HEK293 (cell line): ENCODE measurements around the gene RUNX1.

ENCODE experiments used
- HOXA7 ChIP-seq: sonication (generic); formaldehyde crosslinking; IDR thresholded peaks from 2 replicates; pipeline ENCODE4 v1.8.1; 2022; ENCODE audit warnings: missing genetic modification reagents, borderline replicate concordance
- KLF1 ChIP-seq: fragments of 450-650 bp; formaldehyde crosslinking; IDR thresholded peaks from 2 replicates; pipeline ENCODE4 v1.5.1; 2016; ENCODE audit warnings: missing biosample characterization, missing genetic modification characterization
- KLF9 ChIP-seq: fragments of 450-650 bp; formaldehyde crosslinking; IDR thresholded peaks from 2 replicates; pipeline ENCODE4 v1.5.1; 2016; ENCODE audit warnings: missing biosample characterization, missing genetic modification characterization, low read depth
- SCRT2 ChIP-seq: fragments of 450-650 bp; formaldehyde crosslinking; IDR thresholded peaks from 2 replicates; pipeline ENCODE4 v1.5.1; 2016; ENCODE audit warnings: missing biosample characterization, missing genetic modification characterization
- SP3 ChIP-seq: fragments of 450-650 bp; formaldehyde crosslinking; IDR thresholded peaks from 2 replicates; pipeline ENCODE4 v1.5.1; 2016; ENCODE audit warnings: missing biosample characterization, missing genetic modification characterization
- SP7 ChIP-seq: fragments of 450-650 bp; formaldehyde crosslinking; IDR thresholded peaks from 2 replicates; pipeline ENCODE4 v1.5.1; 2016; ENCODE audit warnings: missing biosample characterization, missing genetic modification characterization
- YY1 ChIP-seq: fragments of 450-650 bp; formaldehyde crosslinking; IDR thresholded peaks from 2 replicates; pipeline ENCODE4 v1.5.1; 2018; ENCODE audit warnings: missing biosample characterization, missing genetic modification characterization
- YY2 ChIP-seq: fragments of 450-650 bp; formaldehyde crosslinking; IDR thresholded peaks from 2 replicates; pipeline ENCODE4 v1.5.1; 2016; ENCODE audit warnings: missing biosample characterization, missing genetic modification characterization
- ZBTB44 ChIP-seq: fragments of 450-650 bp; IDR thresholded peaks from 2 replicates; pipeline ENCODE4 v1.5.1; 2018; ENCODE audit warnings: missing biosample characterization, mild to moderate bottlenecking, missing genetic modification characterization
- ZFP69B ChIP-seq: fragments of 450-650 bp; formaldehyde crosslinking; IDR thresholded peaks from 2 replicates; pipeline ENCODE4 v1.5.1; 2016; ENCODE audit warnings: missing biosample characterization, missing genetic modification characterization
- ZNF114 ChIP-seq: fragments of 450-650 bp; formaldehyde crosslinking; IDR thresholded peaks from 2 replicates; pipeline ENCODE4 v1.5.0; 2017; ENCODE audit warnings: missing biosample characterization, missing genetic modification characterization
- ZNF140 ChIP-seq: fragments of 450-650 bp; formaldehyde crosslinking; IDR thresholded peaks from 2 replicates; pipeline ENCODE4 v1.5.1; 2016; ENCODE audit warnings: missing biosample characterization, missing genetic modification characterization
- ZNF302 ChIP-seq: fragments of 450-650 bp; formaldehyde crosslinking; IDR thresholded peaks from 2 replicates; pipeline ENCODE4 v1.5.1; 2016; ENCODE audit warnings: missing biosample characterization, missing genetic modification characterization, low read depth
- ZNF362 ChIP-seq: fragments of 450-650 bp; formaldehyde crosslinking; IDR thresholded peaks from 2 replicates; pipeline ENCODE4 v1.5.1; 2016; ENCODE audit warnings: missing biosample characterization, missing genetic modification characterization
- ZNF426 ChIP-seq: fragments of 450-650 bp; formaldehyde crosslinking; IDR thresholded peaks from 2 replicates; pipeline ENCODE4 v1.5.1; 2017; ENCODE audit warnings: missing biosample characterization, missing genetic modification characterization, mild to moderate bottlenecking, inconsistent platforms, moderate library complexity
- ZNF449 ChIP-seq: fragments of 450-650 bp; formaldehyde crosslinking; IDR thresholded peaks from 2 replicates; pipeline ENCODE4 v1.5.1; 2017; ENCODE audit warnings: missing biosample characterization, mild to moderate bottlenecking, missing genetic modification characterization, moderate library complexity
- ZNF48 ChIP-seq: fragments of 450-650 bp; formaldehyde crosslinking; IDR thresholded peaks from 2 replicates; pipeline ENCODE4 v1.5.1; 2016; ENCODE audit warnings: missing biosample characterization, missing genetic modification characterization
- ZNF488 ChIP-seq: fragments of 450-650 bp; formaldehyde crosslinking; IDR thresholded peaks from 2 replicates; pipeline ENCODE4 v1.5.1; 2016; ENCODE audit warnings: missing biosample characterization, missing genetic modification characterization
- ZNF629 ChIP-seq: fragments of 450-650 bp; formaldehyde crosslinking; IDR thresholded peaks from 2 replicates; pipeline ENCODE4 v1.5.1; 2017; ENCODE audit warnings: missing biosample characterization, missing genetic modification characterization
- ZNF639 ChIP-seq: fragments of 450-650 bp; formaldehyde crosslinking; IDR thresholded peaks from 2 replicates; pipeline ENCODE4 v1.5.1; 2016; ENCODE audit warnings: missing biosample characterization, missing genetic modification characterization
- ZNF776 ChIP-seq: fragments of 450-650 bp; formaldehyde crosslinking; IDR thresholded peaks from 2 replicates; pipeline ENCODE4 v1.5.0; 2017; ENCODE audit warnings: missing biosample characterization, missing genetic modification characterization, borderline replicate concordance
- ZNF777 ChIP-seq: fragments of 450-650 bp; formaldehyde crosslinking; IDR thresholded peaks from 2 replicates; pipeline ENCODE4 v1.5.1; 2017; ENCODE audit warnings: missing biosample characterization, missing genetic modification characterization, borderline replicate concordance
- ZSCAN23 ChIP-seq: fragments of 450-650 bp; formaldehyde crosslinking; IDR thresholded peaks from 2 replicates; pipeline ENCODE4 v1.5.1; 2016; ENCODE audit warnings: missing biosample characterization, missing genetic modification characterization
- ZSCAN30 ChIP-seq: fragments of 450-650 bp; IDR thresholded peaks from 2 replicates; pipeline ENCODE4 v1.5.1; 2018; ENCODE audit warnings: missing biosample characterization, mild to moderate bottlenecking, missing genetic modification characterization, moderate library complexity
- TF ChIP-seq, protein P1 (sequence below): fragments of 450-650 bp; formaldehyde crosslinking; IDR thresholded peaks from 2 replicates; pipeline ENCODE4 v1.5.1; 2016; ENCODE audit warnings: missing biosample characterization, missing genetic modification characterization
- TF ChIP-seq, protein P2 (sequence below): fragments of 450-650 bp; formaldehyde crosslinking; IDR thresholded peaks from 2 replicates; pipeline ENCODE4 v1.5.1; 2017; ENCODE audit warnings: missing biosample characterization, missing genetic modification characterization

RUNX1 gene

DNA sequence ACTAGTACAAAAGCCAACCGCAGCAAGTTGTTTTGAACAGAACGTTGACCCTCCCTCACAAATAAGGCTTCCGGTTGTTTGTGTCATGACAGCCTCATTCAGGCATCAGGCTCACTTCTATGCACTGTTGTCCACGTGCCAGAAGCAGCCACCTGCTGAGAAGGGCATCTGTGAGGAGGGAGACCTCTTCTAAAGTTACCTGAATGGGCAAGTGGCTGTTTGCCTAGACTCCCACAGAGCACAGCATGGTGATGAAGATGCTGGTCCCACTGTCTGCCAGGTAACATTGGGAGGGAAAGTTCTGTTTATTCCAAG, 204.2 kb downstream of the RUNX1 start (continued):
- no peak for TF ChIP-seq ZNF302 (tag by site-specific recombination)
- TF ChIP-seq, protein P1, sequence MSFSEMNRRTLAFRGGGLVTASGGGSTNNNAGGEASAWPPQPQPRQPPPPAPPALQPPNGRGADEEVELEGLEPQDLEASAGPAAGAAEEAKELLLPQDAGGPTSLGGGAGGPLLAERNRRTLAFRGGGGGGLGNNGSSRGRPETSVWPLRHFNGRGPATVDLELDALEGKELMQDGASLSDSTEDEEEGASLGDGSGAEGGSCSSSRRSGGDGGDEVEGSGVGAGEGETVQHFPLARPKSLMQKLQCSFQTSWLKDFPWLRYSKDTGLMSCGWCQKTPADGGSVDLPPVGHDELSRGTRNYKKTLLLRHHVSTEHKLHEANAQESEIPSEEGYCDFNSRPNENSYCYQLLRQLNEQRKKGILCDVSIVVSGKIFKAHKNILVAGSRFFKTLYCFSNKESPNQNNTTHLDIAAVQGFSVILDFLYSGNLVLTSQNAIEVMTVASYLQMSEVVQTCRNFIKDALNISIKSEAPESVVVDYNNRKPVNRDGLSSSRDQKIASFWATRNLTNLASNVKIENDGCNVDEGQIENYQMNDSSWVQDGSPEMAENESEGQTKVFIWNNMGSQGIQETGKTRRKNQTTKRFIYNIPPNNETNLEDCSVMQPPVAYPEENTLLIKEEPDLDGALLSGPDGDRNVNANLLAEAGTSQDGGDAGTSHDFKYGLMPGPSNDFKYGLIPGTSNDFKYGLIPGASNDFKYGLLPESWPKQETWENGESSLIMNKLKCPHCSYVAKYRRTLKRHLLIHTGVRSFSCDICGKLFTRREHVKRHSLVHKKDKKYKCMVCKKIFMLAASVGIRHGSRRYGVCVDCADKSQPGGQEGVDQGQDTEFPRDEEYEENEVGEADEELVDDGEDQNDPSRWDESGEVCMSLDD = no peak
- no peak for TF ChIP-seq SP3 (tag by site-specific recombination)
- TF ChIP-seq ZNF114 = no peak
- TF ChIP-seq YY1 (tag by site-specific recombination) = no peak
- TF ChIP-seq ZSCAN23 (tag by site-specific recombination) = peak; percentile 66; the same call in 1 of the 2 replicates
- no peak for TF ChIP-seq ZNF426 (tag by site-specific recombination)
- TF ChIP-seq ZNF362 = no peak
- no peak for TF ChIP-seq KLF9 (tag by site-specific recombination)
- no peak for TF ChIP-seq ZNF488 (tag by site-specific recombination)
- TF ChIP-seq, protein P2, sequence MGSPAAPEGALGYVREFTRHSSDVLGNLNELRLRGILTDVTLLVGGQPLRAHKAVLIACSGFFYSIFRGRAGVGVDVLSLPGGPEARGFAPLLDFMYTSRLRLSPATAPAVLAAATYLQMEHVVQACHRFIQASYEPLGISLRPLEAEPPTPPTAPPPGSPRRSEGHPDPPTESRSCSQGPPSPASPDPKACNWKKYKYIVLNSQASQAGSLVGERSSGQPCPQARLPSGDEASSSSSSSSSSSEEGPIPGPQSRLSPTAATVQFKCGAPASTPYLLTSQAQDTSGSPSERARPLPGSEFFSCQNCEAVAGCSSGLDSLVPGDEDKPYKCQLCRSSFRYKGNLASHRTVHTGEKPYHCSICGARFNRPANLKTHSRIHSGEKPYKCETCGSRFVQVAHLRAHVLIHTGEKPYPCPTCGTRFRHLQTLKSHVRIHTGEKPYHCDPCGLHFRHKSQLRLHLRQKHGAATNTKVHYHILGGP = no peak
- no peak for TF ChIP-seq YY2
- 0 out of 2 replicates have a peak, but pooled peaks have one; percentile 19 for TF ChIP-seq ZFP69B (tag by site-specific recombination)
- TF ChIP-seq ZNF776 = no peak
- no peak for TF ChIP-seq ZNF777
- no peak for TF ChIP-seq ZNF140 (tag by site-specific recombination)
- TF ChIP-seq ZNF629 (tag by site-specific recombination) = peak; percentile 62
- no peak for TF ChIP-seq ZNF449 (tag by site-specific recombination)
- no peak for TF ChIP-seq ZSCAN30 (tag by site-specific recombination)
- no peak for TF ChIP-seq ZNF48 (tag by site-specific recombination)
- TF ChIP-seq SCRT2 (tag by site-specific recombination) = 0 out of 2 replicates have a peak, but pooled peaks have one; percentile 28
- peak; percentile 75 for TF ChIP-seq SP7 (tag by site-specific recombination)
- TF ChIP-seq KLF1 (tag by site-specific recombination) = no peak
- TF ChIP-seq HOXA7 = no peak
- TF ChIP-seq ZBTB44 (tag by site-specific recombination) = no peak
- 0 out of 2 replicates have a peak, but pooled peaks have one; percentile 33 for TF ChIP-seq ZNF639 (tag by site-specific recombination)
